HFF-Myc (cell line): ENCODE measurements around the gene XRCC6.

Experiments used
- DNase-seq: peaks from one replicate; pipeline ENCODE4 v3.0.0-alpha.2; 2011; ENCODE audit warnings: low read depth; ENCODE audit errors: extremely low read depth
- H3K4me3 ChIP-seq: replicated peaks from 2 replicates; pipeline ENCODE4 v1.5.1; 2011; ENCODE audit warnings: low read depth, mild to moderate bottlenecking, control low read depth, low read length
- CTCF ChIP-seq: IDR thresholded peaks from 2 replicates; pipeline ENCODE4 v1.5.1; 2012; ENCODE audit warnings: mild to moderate bottlenecking, low read depth, low read length, control low read depth; ENCODE audit errors: missing control alignments

Gene XRCC6

GRCh38 chr22:41674846-41675340 lies 53.8 kb downstream of the XRCC6 start:
- TF ChIP-seq CTCF: no peak
- H3K4me3 ChIP-seq: no peak overlapping the region
- no peak for DNase-seq

- TF ChIP-seq CTCF: no peak
These were observed 55.0 kb downstream of the XRCC6 start for GRCh38 chr22:41676134-41676533.

GRCh38 chr22:41681616-41682015 lies 60.5 kb downstream of the XRCC6 start:
- peak overlapping the region; percentile 49 for H3K4me3 ChIP-seq
- no peak for TF ChIP-seq CTCF
- DNase-seq: no peak

More at GRCh38 chr22:41676134-41676533, 55.0 kb downstream of the XRCC6 start:
- DNase-seq: no peak
- no peak overlapping the region for H3K4me3 ChIP-seq

GRCh38 chr22:41682033-41682807 lies 61.1 kb downstream of the XRCC6 start:
- no peak for DNase-seq
- no peak for TF ChIP-seq CTCF
- H3K4me3 ChIP-seq: peak overlapping the region; percentile 49

- H3K4me3 ChIP-seq: peak overlapping the region; percentile 49
- TF ChIP-seq CTCF: no peak
- no peak for DNase-seq
These were observed 62.0 kb downstream of the XRCC6 start for GRCh38 chr22:41683052-41683451.

- no peak for TF ChIP-seq CTCF
- no peak for DNase-seq
- H3K4me3 ChIP-seq: no peak overlapping the region
These were observed 62.5 kb downstream of the XRCC6 start for GRCh38 chr22:41683616-41684015.
